A673 (cell line): ENCODE results near the gene ASB3.

Experiments used
- CTCF ChIP-seq: fragments of 300-800, 200-600 bp; sonication (generic); conservative IDR thresholded peaks from 2 replicates; pipeline ENCODE4 v1.5.1; 2017; ENCODE audit warnings: low read depth, mild to moderate bottlenecking, antibody characterized with exemption, low read length, moderate library complexity, mixed read lengths
- EZH2 ChIP-seq: fragments of 200-600 bp; sonication (generic); IDR thresholded peaks from 2 replicates; pipeline ENCODE4 v1.6.1; 2017; ENCODE audit warnings: borderline replicate concordance, low read depth, mild to moderate bottlenecking, mixed read lengths, antibody characterized with exemption, low read length; ENCODE audit not compliant: poor library complexity, severe bottlenecking

- TF ChIP-seq CTCF (no peak), EZH2 (no peak)
These were observed 61.1 kb downstream of the ASB3 start for GRCh38 chr2:53725662-53726061.
